HG03558 (cell line): ENCODE results near the gene GINS2.

Experiments used
- ATAC-seq: cut with Tn5 transposase; IDR thresholded peaks from one replicate; pipeline ENCODE4 v1.9.1; 2021; ENCODE audit warnings: moderate number of reproducible peaks; ENCODE audit not compliant: unreplicated experiment; ENCODE audit errors: extremely low read depth

GINS2 gene

GRCh38 chr16:85631802-85632393 is 56.9 kb downstream of the GINS2 start:
- ATAC-seq = no peak

GRCh38 chr16:85631230-85631629 is 57.5 kb downstream of the GINS2 start:
- ATAC-seq = no peak

GRCh38 chr16:85629853-85630252 is 58.9 kb downstream of the GINS2 start:
- ATAC-seq = no peak

GRCh38 chr16:85629326-85629725 is 59.4 kb downstream of the GINS2 start:
- ATAC-seq = no peak

GRCh38 chr16:85628645-85629044 is 60.1 kb downstream of the GINS2 start:
- ATAC-seq = no peak

DNA sequence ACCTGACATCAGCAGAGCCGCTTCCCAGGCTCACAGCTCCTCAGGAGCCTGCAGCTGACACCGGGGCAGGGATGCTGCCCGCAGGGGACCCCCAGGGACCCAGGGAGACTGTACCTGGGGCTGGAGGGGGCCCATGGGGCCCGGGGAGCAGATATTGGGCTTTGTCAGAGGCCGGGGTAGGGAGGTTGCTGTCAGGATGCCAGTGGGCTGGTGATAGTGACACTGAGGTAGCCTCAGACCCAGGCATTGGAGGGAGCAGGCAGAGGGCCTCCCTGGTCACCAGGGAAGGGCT is 60.5 kb downstream of the GINS2 start:
- no peak for ATAC-seq

DNA sequence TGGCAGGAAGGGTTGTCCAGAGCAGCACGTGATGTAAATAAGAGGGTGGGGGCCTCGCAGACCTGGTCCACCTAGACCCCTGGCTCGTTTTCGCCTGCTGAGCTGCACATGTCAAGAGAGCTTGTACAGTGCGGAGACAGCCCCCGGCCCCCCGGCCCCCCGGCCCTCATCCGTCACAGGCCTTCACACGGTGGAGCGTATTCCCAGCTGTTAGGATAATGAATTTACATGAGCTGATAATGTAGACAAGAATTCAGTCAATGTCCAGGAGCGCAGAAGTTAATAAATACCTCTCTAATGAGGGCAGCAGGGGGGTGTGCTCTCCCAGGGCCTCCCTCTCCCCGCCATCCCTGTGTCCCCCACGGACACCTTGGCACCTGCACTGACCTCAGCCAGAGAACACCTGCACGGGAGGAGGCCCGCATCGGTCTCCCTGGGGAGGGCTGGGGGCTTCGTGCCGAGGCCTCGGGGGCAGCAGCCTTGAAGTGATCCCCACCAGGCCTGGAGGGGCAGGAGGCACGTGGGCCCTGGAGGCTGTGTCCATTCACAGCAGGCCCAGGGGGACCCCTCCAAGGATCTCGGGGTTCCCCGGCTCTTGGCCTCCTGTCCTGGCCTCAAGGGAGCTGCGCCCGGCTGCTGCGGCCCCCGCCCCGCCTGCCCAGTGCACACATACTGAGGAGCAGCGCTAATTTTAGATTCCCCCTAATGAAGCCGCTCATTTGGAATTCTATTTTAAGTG is 61.1 kb downstream of the GINS2 start:
- ATAC-seq = no peak

- no peak for ATAC-seq
Observed at GRCh38 chr16:85627089-85627488, 61.7 kb downstream of the GINS2 start.
